OCI-LY7 (cell line): ENCODE data around the gene SLC8B1. TPM values are rescaled to one million over a fixed set of nuclear protein-coding genes. Genes with fewer than 3 reads are reported as not detected.
"Not testable (repeated sequence)": the region's sequence is repeated elsewhere in the genome, so short reads cannot be mapped to it uniquely, and the experiment has no call there.

Experiments
- BruUV-seq: library from RNA; stranded (reverse); fragments of 400-500 nt; replicated peaks from 2 replicates; lab custom pipeline; 2021; lab: Mats Ljungman, UMichigan
- CTCF ChIA-PET: fragments of 300-600 bp; sonication (Branson Sonifier 250); formaldehyde crosslinking; loops from one replicate; lab custom pipeline; 2022; ENCODE audit warnings: antibody characterized with exemption; ENCODE audit not compliant: unreplicated experiment; lab: Charles Lee
- POLR2A ChIA-PET: fragments of 300-600 bp; sonication (Branson Sonifier 250); formaldehyde crosslinking; loops from one replicate; lab custom pipeline; 2022; ENCODE audit warnings: antibody characterized with exemption; lab: Charles Lee
- DNase-seq: peaks from one replicate; pipeline ENCODE4 v3.0.0-alpha.2; 2015; ENCODE audit warnings: low spot score
- H2AFZ ChIP-seq: fragments of 200-600 bp; sonication (generic), shearing (Covaris generic); 2 replicates; pipeline ENCODE4 v1.6.1; 2014; ENCODE audit warnings: mild to moderate bottlenecking, antibody characterized with exemption, low read length, moderate library complexity
- H3K27ac ChIP-seq: fragments of 200-600 bp; sonication (generic); 2 replicates; pipeline ENCODE4 v1.5.1; 2014; ENCODE audit warnings: mixed run types, low read depth, mild to moderate bottlenecking, moderate library complexity, low read length, inconsistent platforms; ENCODE audit not compliant: poor library complexity, severe bottlenecking
- H3K36me3 ChIP-seq: fragments of 200-600 bp; sonication (generic); 2 replicates; pipeline ENCODE4 v1.6.1; 2014; ENCODE audit warnings: mild to moderate bottlenecking, antibody characterized with exemption, low read length, moderate library complexity, mixed read lengths; ENCODE audit not compliant: insufficient read depth
- H3K4me1 ChIP-seq: fragments of 200-600 bp; sonication (generic); 2 replicates; pipeline ENCODE4 v1.5.1; 2014; ENCODE audit warnings: mild to moderate bottlenecking, low read length; ENCODE audit not compliant: insufficient read depth, poor library complexity, severe bottlenecking
- H3K4me2 ChIP-seq: fragments of 200-600 bp; sonication (generic); 2 replicates; pipeline ENCODE4 v1.6.1; 2014; ENCODE audit warnings: mild to moderate bottlenecking, low read length
- H3K4me3 ChIP-seq: fragments of 200-600 bp; sonication (generic); 2 replicates; pipeline ENCODE4 v1.5.1; 2014; ENCODE audit warnings: mild to moderate bottlenecking, low read depth, low read length; ENCODE audit not compliant: poor library complexity, severe bottlenecking
- H3K79me2 ChIP-seq: fragments of 200-600 bp; sonication (generic); 2 replicates; pipeline ENCODE4 v1.6.1; 2016; ENCODE audit warnings: low read depth, mild to moderate bottlenecking, low read length, moderate library complexity, mixed read lengths; ENCODE audit not compliant: insufficient read depth
- H3K9me2 ChIP-seq: fragments of 200-600 bp; sonication (generic); 2 replicates; pipeline ENCODE4 v1.6.1; 2016; ENCODE audit warnings: mild to moderate bottlenecking, low read length, mixed read lengths; ENCODE audit not compliant: insufficient read depth
- H3K9me3 ChIP-seq: fragments of 200-600 bp; sonication (generic); 2 replicates; pipeline ENCODE4 v1.6.1; 2014; ENCODE audit warnings: mild to moderate bottlenecking, mixed run types, low read length, mixed read lengths
- H4K20me1 ChIP-seq: fragments of 200-600 bp; sonication (generic); 2 replicates; pipeline ENCODE4 v1.6.1; 2014; ENCODE audit warnings: mild to moderate bottlenecking, antibody characterized with exemption, low read length, moderate library complexity, mixed read lengths; ENCODE audit not compliant: insufficient read depth
- EZH2phosphoT487 ChIP-seq: fragments of 200-600 bp; sonication (generic); IDR thresholded peaks from 2 replicates; pipeline ENCODE4 v1.6.1; 2018; ENCODE audit warnings: low read depth, borderline replicate concordance, mild to moderate bottlenecking, mixed run types, antibody characterized with exemption, low read length, moderate library complexity, mixed read lengths
- intact Hi-C: fragments of 100-400 bp; cut with micrococcal nuclease; formaldehyde crosslinking; loops from one replicate; pipeline ENCODE4 v1.10.0; 2022; ENCODE audit not compliant: unreplicated experiment
- total RNA-seq, 2 experiments: library from RNA; depleted of rRNA in 1 of 2; stranded (reverse); fragments of >200 nt in 1 of 2; shearing (Covaris generic) in 1 of 2; gene quantifications; 2 replicates each; pipeline ENCODE4 v1.2.3, GENCODE V29; 2014 to 2022
- TF ChIP-seq, protein P1 (sequence below): fragments of 200-600 bp; sonication (generic); conservative IDR thresholded peaks from 2 replicates; pipeline ENCODE4 v1.5.1; 2014; ENCODE audit warnings: mild to moderate bottlenecking, antibody characterized with exemption, low read length, moderate library complexity, mixed read lengths

SLC8B1 gene
- total RNA-seq, 2 experiments from 2014 or later, result 47.1 to 57.2 TPM

DNA sequence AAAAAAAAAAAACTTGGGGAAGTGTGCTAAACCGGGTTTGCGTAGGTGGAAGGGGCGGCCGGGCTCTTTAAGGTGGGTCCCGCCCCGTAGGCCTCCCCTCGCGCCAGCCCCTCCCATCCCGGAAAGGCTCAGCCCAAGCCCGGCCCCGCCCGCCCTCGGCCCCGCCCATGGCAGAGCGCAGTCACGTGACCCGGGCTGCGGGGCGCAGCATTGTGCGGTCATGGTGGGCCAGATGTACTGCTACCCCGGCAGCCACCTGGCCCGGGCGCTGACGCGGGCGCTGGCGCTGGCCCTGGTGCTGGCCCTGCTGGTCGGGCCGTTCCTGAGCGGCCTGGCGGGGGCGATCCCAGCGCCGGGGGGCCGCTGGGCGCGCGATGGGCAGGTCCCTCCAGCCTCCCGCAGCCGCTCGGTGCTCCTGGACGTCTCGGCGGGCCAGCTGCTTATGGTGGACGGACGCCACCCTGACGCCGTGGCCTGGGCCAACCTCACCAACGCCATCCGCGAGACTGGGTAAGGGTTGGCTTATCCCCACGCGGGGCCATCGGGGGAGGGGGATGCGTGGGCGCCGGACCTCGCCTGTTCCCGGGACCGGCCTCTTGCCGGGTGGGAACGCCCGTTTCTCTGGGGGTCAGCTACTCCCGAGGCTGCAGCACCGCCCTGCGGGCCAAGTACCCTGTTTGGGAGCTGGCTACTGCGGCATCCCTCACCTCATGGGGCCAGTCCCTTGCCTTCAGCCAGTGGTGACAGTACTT, 23.6 kb upstream of the SLC8B1 start, which contains the start of gene PLBD2:
Gene PLBD2 (plus strand): TSS at position 207 of the 752 bp plus-strand sequence. CDS start 14 bp downstream, at position 221.
- Histone ChIP-seq H3K4me3 (peak within 1 kb of the TSS; percentile 95), H3K36me3 (no peaks in the 10 kb centered on the region), H4K20me1 (0 out of 2 replicates have a peak, but pooled peaks cover 10% of the 10 kb centered on the region), H3K79me2 (no peaks in the 10 kb centered on the region), H3K4me1 (peaks cover 19% of the 10 kb centered on the region), H3K9me2 (no peaks in the 10 kb centered on the region), H3K27ac (no peak within 1 kb of the TSS), H3K4me2 (peak within 1 kb of the TSS; percentile 97), H2AFZ (peak within 1 kb of the TSS; percentile 91), H3K9me3 (no peaks in the 10 kb centered on the region)
- no TSS peak for BruUV-seq
- intact Hi-C loops, result loop anchor here (1.0 to 2.0 kb wide), 2 partner anchors 23 to 46 kb away; partner anchors contain the start of gene SLC8B1
- TF ChIP-seq, protein P1, sequence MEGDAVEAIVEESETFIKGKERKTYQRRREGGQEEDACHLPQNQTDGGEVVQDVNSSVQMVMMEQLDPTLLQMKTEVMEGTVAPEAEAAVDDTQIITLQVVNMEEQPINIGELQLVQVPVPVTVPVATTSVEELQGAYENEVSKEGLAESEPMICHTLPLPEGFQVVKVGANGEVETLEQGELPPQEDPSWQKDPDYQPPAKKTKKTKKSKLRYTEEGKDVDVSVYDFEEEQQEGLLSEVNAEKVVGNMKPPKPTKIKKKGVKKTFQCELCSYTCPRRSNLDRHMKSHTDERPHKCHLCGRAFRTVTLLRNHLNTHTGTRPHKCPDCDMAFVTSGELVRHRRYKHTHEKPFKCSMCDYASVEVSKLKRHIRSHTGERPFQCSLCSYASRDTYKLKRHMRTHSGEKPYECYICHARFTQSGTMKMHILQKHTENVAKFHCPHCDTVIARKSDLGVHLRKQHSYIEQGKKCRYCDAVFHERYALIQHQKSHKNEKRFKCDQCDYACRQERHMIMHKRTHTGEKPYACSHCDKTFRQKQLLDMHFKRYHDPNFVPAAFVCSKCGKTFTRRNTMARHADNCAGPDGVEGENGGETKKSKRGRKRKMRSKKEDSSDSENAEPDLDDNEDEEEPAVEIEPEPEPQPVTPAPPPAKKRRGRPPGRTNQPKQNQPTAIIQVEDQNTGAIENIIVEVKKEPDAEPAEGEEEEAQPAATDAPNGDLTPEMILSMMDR, result no peak
- TF ChIP-seq EZH2phosphoT487, result no peak
- ChIA-PET POLR2A (interaction anchor here (0.6 to 1.0 kb wide), 5 partner anchors 11 to 811 kb away, joined by 3 to 8 read pairs (median 3); partner anchors contain the start of gene SLC8B1), CTCF (interaction anchor here (0.6 kb wide), 1 partner anchor 120 kb away, joined by 5 read pairs; no protein-coding TSS in a partner anchor)
- peak; percentile 96 for DNase-seq

DNA sequence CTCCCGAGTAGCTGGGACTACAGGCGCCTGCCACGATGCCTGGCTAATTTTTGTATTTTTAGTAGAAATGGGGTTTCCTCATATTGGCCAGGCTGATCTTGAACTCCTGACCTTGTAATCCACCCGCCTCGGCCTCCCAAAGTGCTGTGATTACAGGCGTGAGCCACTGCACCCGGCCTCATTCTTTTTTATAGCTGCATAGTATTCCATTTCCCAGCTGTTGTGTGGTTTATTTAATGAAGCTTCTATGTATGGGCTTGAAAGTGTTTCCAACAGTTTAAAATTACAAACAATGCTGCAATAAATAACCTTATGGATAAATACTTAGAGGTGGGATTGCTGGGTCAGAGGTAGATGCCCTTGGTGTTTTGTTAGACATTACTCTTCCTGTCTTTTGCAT, 19.3 kb upstream of the SLC8B1 start:
- H4K20me1 ChIP-seq, H3K9me3 ChIP-seq, H3K9me2 ChIP-seq, H3K4me1 ChIP-seq, intact Hi-C loops, H3K4me2 ChIP-seq, CTCF ChIA-PET, H3K79me2 ChIP-seq, H3K4me3 ChIP-seq, H3K27ac ChIP-seq, H3K36me3 ChIP-seq, H2AFZ ChIP-seq, DNase-seq, BruUV-seq: not testable (repeated sequence)
- POLR2A ChIA-PET, result interaction anchor here (0.6 kb wide), 1 partner anchor 180 kb away, joined by 3 read pairs; no protein-coding TSS in a partner anchor

DNA sequence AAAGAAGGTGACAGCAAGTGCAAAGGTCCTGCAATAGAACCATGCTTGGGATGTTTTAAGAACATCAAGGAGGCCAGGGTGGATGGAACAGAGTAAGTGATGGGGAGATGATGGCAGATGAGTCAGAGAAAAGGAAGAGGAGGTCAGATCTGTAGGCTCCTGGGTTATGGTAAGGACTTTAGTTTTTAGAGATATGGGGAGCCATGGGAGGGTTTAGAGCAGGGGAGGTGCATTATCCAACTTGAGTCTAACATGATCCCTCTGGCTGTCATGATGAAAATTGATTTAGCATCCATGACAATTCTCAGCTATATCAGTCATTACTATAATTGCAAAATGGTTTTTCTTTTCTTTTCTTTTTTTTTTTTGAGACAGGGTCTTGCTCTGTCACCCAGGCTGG, 16.2 kb upstream of the SLC8B1 start:
- CTCF ChIA-PET, result no interaction called here
- no peak overlapping the region for H3K4me3 ChIP-seq

More for the DNA sequence above, 16.2 kb upstream of the SLC8B1 start:
- H3K9me3 ChIP-seq, result no peaks in the 10 kb centered on the region
- no peaks in the 10 kb centered on the region for H3K4me1 ChIP-seq
- no TSS peak for BruUV-seq
- no peak overlapping the region for H3K4me2 ChIP-seq
- no peak for DNase-seq
- no peaks in the 10 kb centered on the region for H4K20me1 ChIP-seq
- no peak overlapping the region for H2AFZ ChIP-seq
- no peaks in the 10 kb centered on the region for H3K36me3 ChIP-seq
- H3K27ac ChIP-seq, result no peak overlapping the region
- no peak for TF ChIP-seq EZH2phosphoT487
- TF ChIP-seq, protein P1, result no peak
- no peaks in the 10 kb centered on the region for H3K79me2 ChIP-seq
- H3K9me2 ChIP-seq, result no peaks in the 10 kb centered on the region
- intact Hi-C loops, result no loop called here
- POLR2A ChIA-PET, result interaction anchor here (0.6 to 0.7 kb wide), 2 partner anchors 24 to 128 kb away, joined by 3 read pairs; no protein-coding TSS in a partner anchor
